Glomerular endothelial cell (primary cell): Measurements from ENCODE around the gene DTL. TPM values are rescaled to one million over a fixed set of nuclear protein-coding genes. Genes with fewer than 3 reads are reported as not detected.

ENCODE experiments used
- DNase-seq: peaks from one replicate; pipeline ENCODE4 v3.0.0-alpha.2; 2011; ENCODE audit warnings: low read depth, low spot score; ENCODE audit errors: extremely low read depth
- total RNA-seq: library from RNA; depleted of rRNA; stranded (reverse); fragments of >200 nt; gene quantifications from 2 replicates; pipeline ENCODE4 v1.2.3, GENCODE V29; 2015

DTL gene
- total RNA-seq, 1 donor from 2014 or later, result 8.0 TPM

- DNase-seq, result no peak
Measured at GRCh38 chr1:212121779-212122178, 86.2 kb downstream of the DTL start.

GRCh38 chr1:212124690-212125582, 89.4 kb downstream of the DTL start:
- DNase-seq, result no peak

- DNase-seq, result no peak
Measured at GRCh38 chr1:212125654-212126053, 90.1 kb downstream of the DTL start.

GRCh38 chr1:212127221-212127620, 91.7 kb downstream of the DTL start:
- DNase-seq, result no peak

GRCh38 chr1:212129781-212130180, 94.2 kb downstream of the DTL start:
- DNase-seq, result no peak

GRCh38 chr1:212132025-212132424, 96.5 kb downstream of the DTL start:
- no peak for DNase-seq

GRCh38 chr1:212133319-212133718, 97.8 kb downstream of the DTL start:
- no peak for DNase-seq

- no peak for DNase-seq
Measured at GRCh38 chr1:212135166-212135565, 99.6 kb downstream of the DTL start.

- DNase-seq, result no peak
Measured at GRCh38 chr1:212137854-212138253, 102.3 kb downstream of the DTL start.

GRCh38 chr1:212138457-212138856, 102.9 kb downstream of the DTL start:
- DNase-seq, result no peak

GRCh38 chr1:212139526-212140135, 104.1 kb downstream of the DTL start:
- DNase-seq, result no peak

- no peak for DNase-seq
Measured at GRCh38 chr1:212141404-212141803, 105.9 kb downstream of the DTL start.

GRCh38 chr1:212142883-212143530, 107.5 kb downstream of the DTL start:
- no peak for DNase-seq

- DNase-seq, result no peak
Measured at GRCh38 chr1:212147581-212148033, 112.1 kb downstream of the DTL start.

GRCh38 chr1:212149566-212149965, 114.0 kb downstream of the DTL start:
- no peak for DNase-seq

GRCh38 chr1:212152308-212152693, 116.8 kb downstream of the DTL start:
- no peak for DNase-seq

GRCh38 chr1:212152869-212153268, 117.3 kb downstream of the DTL start:
- no peak for DNase-seq

GRCh38 chr1:212153635-212154034, 118.1 kb downstream of the DTL start:
- no peak for DNase-seq
